SK-N-SH (cell line): ENCODE data around the gene TRIP13.

ENCODE experiments used
- CTCF ChIP-seq: fragments of 200-600 bp; sonication (generic); IDR thresholded peaks from 2 replicates; pipeline ENCODE4 v1.6.1; 2017; ENCODE audit warnings: antibody characterized with exemption, mild to moderate bottlenecking, moderate library complexity
- EP300 ChIP-seq, 2 experiments: IDR thresholded peaks; 2 replicates each; pipeline versions ENCODE4 v1.4.0 to v1.6.1; 2012; ENCODE audit warnings: borderline replicate concordance in 1 of 2, low read depth in 1 of 2, low read length in 1 of 2
- EZH2phosphoT487 ChIP-seq: fragments of 200-600 bp; sonication (generic); IDR thresholded peaks from 2 replicates; pipeline ENCODE4 v1.6.1; 2017; ENCODE audit warnings: low read depth, mixed run types, mild to moderate bottlenecking, antibody characterized with exemption, moderate library complexity, borderline replicate concordance
- FOXM1 ChIP-seq: IDR thresholded peaks from 2 replicates; pipeline ENCODE4 v1.4.0; 2012; ENCODE audit warnings: low read depth, mild to moderate bottlenecking
- POLR2AphosphoS5 ChIP-seq: IDR thresholded peaks from 2 replicates; pipeline ENCODE4 v1.6.1; 2012; ENCODE audit warnings: low read depth, low read length
- RCOR1 ChIP-seq: fragments of 150-350 bp; IDR thresholded peaks from 2 replicates; pipeline ENCODE4 v1.6.1; 2017; ENCODE audit warnings: antibody characterized with exemption, low read length
- RFX5 ChIP-seq: IDR thresholded peaks from 2 replicates; pipeline ENCODE4 v1.6.1; 2012; ENCODE audit warnings: mild to moderate bottlenecking, improper control_type of control experiment, low read length
- SIN3A ChIP-seq: IDR thresholded peaks from 2 replicates; pipeline ENCODE4 v1.6.1; 2012; ENCODE audit warnings: low read depth, mild to moderate bottlenecking, low read length, moderate library complexity, borderline replicate concordance
- TAF1 ChIP-seq: IDR thresholded peaks from 2 replicates; pipeline ENCODE4 v1.6.1; 2012; ENCODE audit warnings: low read depth, mild to moderate bottlenecking, low read length, moderate library complexity, borderline replicate concordance
- YY1 ChIP-seq: IDR thresholded peaks from 2 replicates; pipeline ENCODE4 v1.4.0; 2012; ENCODE audit warnings: low read depth, mild to moderate bottlenecking
- TF ChIP-seq, protein P1 (sequence below): IDR thresholded peaks from 2 replicates; pipeline ENCODE4 v1.4.0; 2012; ENCODE audit warnings: low read depth, borderline replicate concordance

DNA sequence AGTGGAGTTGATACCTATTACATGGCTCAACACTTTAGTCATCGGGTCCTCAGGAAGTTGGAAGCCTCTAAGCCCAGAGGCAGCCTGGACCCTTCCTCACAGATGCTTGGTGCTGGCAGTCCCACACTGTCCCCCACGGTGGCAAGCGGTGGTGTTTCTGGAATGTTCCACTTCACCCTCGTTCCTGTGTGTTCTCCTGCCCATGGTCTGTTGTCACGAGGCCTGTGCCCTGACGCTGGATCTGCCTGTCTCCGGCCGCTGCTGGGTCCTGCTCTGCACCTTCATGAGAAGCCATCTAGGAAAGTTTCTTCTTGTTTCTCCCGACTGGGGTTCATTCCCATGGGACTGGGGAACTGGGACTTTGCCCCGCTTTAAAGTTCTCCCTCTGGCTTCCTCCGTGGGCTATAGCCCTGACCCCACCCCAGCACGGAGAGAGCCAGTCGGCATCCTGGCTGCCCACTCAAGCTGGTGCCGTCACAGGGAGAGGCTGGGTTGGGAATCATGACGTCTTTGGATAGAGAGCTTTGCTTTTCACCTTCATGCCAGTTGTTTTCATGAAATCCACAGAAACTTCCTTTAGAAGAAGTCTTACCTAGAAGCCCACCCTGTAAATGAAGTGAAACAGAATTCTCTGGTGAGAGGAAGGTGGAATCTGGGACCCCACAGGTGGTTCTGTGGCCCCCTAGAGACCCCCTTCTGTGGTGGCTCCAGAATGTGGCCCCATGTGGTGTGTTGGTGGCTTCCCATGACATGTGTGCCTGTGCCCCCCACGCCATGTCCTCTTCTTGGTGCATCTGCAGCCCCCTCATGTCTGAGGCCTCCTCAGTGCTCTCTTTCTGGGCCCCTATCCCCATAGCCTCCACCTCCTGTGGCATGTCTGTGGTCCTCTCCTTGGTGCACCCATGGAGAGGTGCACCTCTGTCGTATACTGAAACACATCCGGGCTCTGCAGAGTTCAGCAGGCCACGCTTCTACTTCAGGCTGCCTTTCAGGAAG is 43.8 kb downstream of the TRIP13 start:
- no peak for TF ChIP-seq POLR2AphosphoS5
- TF ChIP-seq CTCF: no peak
- TF ChIP-seq SIN3A: no peak
- no peak for TF ChIP-seq FOXM1
- no peak for TF ChIP-seq RFX5
- TF ChIP-seq, protein P1, sequence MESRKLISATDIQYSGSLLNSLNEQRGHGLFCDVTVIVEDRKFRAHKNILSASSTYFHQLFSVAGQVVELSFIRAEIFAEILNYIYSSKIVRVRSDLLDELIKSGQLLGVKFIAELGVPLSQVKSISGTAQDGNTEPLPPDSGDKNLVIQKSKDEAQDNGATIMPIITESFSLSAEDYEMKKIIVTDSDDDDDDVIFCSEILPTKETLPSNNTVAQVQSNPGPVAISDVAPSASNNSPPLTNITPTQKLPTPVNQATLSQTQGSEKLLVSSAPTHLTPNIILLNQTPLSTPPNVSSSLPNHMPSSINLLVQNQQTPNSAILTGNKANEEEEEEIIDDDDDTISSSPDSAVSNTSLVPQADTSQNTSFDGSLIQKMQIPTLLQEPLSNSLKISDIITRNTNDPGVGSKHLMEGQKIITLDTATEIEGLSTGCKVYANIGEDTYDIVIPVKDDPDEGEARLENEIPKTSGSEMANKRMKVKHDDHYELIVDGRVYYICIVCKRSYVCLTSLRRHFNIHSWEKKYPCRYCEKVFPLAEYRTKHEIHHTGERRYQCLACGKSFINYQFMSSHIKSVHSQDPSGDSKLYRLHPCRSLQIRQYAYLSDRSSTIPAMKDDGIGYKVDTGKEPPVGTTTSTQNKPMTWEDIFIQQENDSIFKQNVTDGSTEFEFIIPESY: no peak
- no peak for TF ChIP-seq RCOR1
- TF ChIP-seq EZH2phosphoT487: no peak
- TF ChIP-seq TAF1: no peak
- no peak for TF ChIP-seq EP300 (IDR thresholded peaks at IDR 0.05; ENCODE audit: borderline replicate concordance in 1 of 2, low read depth in 1 of 2, low read length in 1 of 2)
- no peak for TF ChIP-seq YY1
